Left forelimb (tissue), 1 donor: ENCODE data around the gene TRIM56.
A peak's percentile ranks its signal among the peaks of the same experiment; 100 is the strongest.
"Not testable (repeated sequence)": the region's sequence is repeated elsewhere in the genome, so short reads cannot be mapped to it uniquely, and the experiment has no call there.

Experiments used
- DNase-seq: peaks from one replicate; pipeline ENCODE4 v3.0.0-alpha.2; 2018; ENCODE audit warnings: low spot score

The TRIM56 gene

GRCh38 chr7:101092266-101092905, 7.1 kb downstream of the TRIM56 start:
- not testable (repeated sequence) for DNase-seq

GRCh38 chr7:101093906-101094305, 8.6 kb downstream of the TRIM56 start:
- no peak for DNase-seq

GRCh38 chr7:101094376-101094775, 9.1 kb downstream of the TRIM56 start:
- no peak for DNase-seq

- DNase-seq, result no peak
Measured at GRCh38 chr7:101094791-101095375, 9.6 kb downstream of the TRIM56 start.

- no peak for DNase-seq
Measured at GRCh38 chr7:101096331-101096956, 11.2 kb downstream of the TRIM56 start.

- no peak for DNase-seq
Measured at GRCh38 chr7:101096957-101097347, 11.7 kb downstream of the TRIM56 start.

GRCh38 chr7:101097561-101097960, 12.3 kb downstream of the TRIM56 start:
- DNase-seq, result no peak

- DNase-seq, result peak; percentile 88
Measured at GRCh38 chr7:101099969-101100781, 14.9 kb downstream of the TRIM56 start.

GRCh38 chr7:101100858-101101847, 15.9 kb downstream of the TRIM56 start:
- no peak for DNase-seq

- DNase-seq, result no peak
Measured at GRCh38 chr7:101102026-101102425, 16.7 kb downstream of the TRIM56 start.

GRCh38 chr7:101103701-101104100, 18.4 kb downstream of the TRIM56 start:
- DNase-seq, result not testable (repeated sequence)

GRCh38 chr7:101104193-101104713, 19.0 kb downstream of the TRIM56 start:
- no peak for DNase-seq

- no peak for DNase-seq
Measured at GRCh38 chr7:101104799-101105198, 19.5 kb downstream of the TRIM56 start.

GRCh38 chr7:101105248-101105647, 20.0 kb downstream of the TRIM56 start:
- DNase-seq, result not testable (repeated sequence)

- DNase-seq, result no peak
Measured at GRCh38 chr7:101106386-101106785, 21.1 kb downstream of the TRIM56 start.

- DNase-seq, result no peak
Measured at GRCh38 chr7:101108330-101108857, 23.1 kb downstream of the TRIM56 start.

GRCh38 chr7:101108961-101109360, 23.7 kb downstream of the TRIM56 start:
- DNase-seq, result no peak

GRCh38 chr7:101109368-101109767, 24.1 kb downstream of the TRIM56 start:
- DNase-seq, result no peak

GRCh38 chr7:101111261-101111660, 26.0 kb downstream of the TRIM56 start:
- no peak for DNase-seq

- no peak for DNase-seq
Measured at GRCh38 chr7:101112233-101112632, 27.0 kb downstream of the TRIM56 start.

- not testable (repeated sequence) for DNase-seq
Measured at GRCh38 chr7:101113140-101113539, 27.9 kb downstream of the TRIM56 start.
